H1 (cell line): ENCODE results near the gene GFRA3.

Experiments
- BACH1 ChIP-seq: IDR thresholded peaks from 2 replicates; pipeline ENCODE4 v1.6.1; 2012; ENCODE audit warnings: low read length, improper control_type of control experiment
- CREB1 ChIP-seq: IDR thresholded peaks from 2 replicates; pipeline ENCODE4 v1.6.1; 2012; ENCODE audit warnings: inconsistent platforms
- CTCF ChIP-seq, 3 experiments: IDR thresholded peaks; 1 replicate in 2 of 3; 2 replicates in 1 of 3; pipeline versions ENCODE4 v1.5.1 to v1.6.1; 2011; ENCODE audit warnings: low read length in 3 of 3, mild to moderate bottlenecking in 3 of 3, inconsistent platforms in 2 of 3, low read depth in 1 of 3, moderate library complexity in 1 of 3; ENCODE audit not compliant: insufficient read depth in 1 of 3; ENCODE audit errors: control extremely low read depth in 1 of 3
- EP300 ChIP-seq, 2 experiments: IDR thresholded peaks; 1 replicate in 1 of 2; 2 replicates in 1 of 2; pipeline ENCODE4 v1.6.1; 2011 to 2012; ENCODE audit warnings: low read depth in 2 of 2, low read length in 2 of 2, mild to moderate bottlenecking in 2 of 2, borderline replicate concordance in 1 of 2, inconsistent platforms in 1 of 2, moderate library complexity in 1 of 2
- EZH2 ChIP-seq: fragments of 200-600 bp; sonication (generic); IDR thresholded peaks from 2 replicates; pipeline ENCODE4 v1.7.1; 2012; ENCODE audit warnings: low read depth, mild to moderate bottlenecking, moderate library complexity, low read length, inconsistent platforms; ENCODE audit not compliant: severe bottlenecking
- POLR2A ChIP-seq, 2 experiments: IDR thresholded peaks; 1 replicate in 1 of 2; 2 replicates in 1 of 2; pipeline ENCODE4 v1.6.1; 2011; ENCODE audit warnings: low read depth in 2 of 2, low read length in 2 of 2, mild to moderate bottlenecking in 2 of 2; ENCODE audit errors: control extremely low read depth in 1 of 2
- RNF2 ChIP-seq: fragments of 200-900, 300-1000 bp; sonication (generic); IDR thresholded peaks from 2 replicates; pipeline ENCODE4 v1.7.1; 2016; ENCODE audit warnings: borderline replicate concordance, low read depth, mild to moderate bottlenecking, antibody characterized with exemption, low read length; ENCODE audit not compliant: poor library complexity, severe bottlenecking; ENCODE audit errors: missing control alignments
- TCF12 ChIP-seq: IDR thresholded peaks from 2 replicates; pipeline ENCODE4 v1.6.1; 2011; ENCODE audit warnings: low read depth, mild to moderate bottlenecking, low read length

- TF ChIP-seq BACH1 (no peak), TCF12 (no peak), CTCF (IDR thresholded peaks at IDR 0.05; ENCODE audit: control extremely low read depth in 1 of 3, insufficient read depth in 1 of 3, low read depth in 1 of 3, low read length in 3 of 3) (no peak), CREB1 (no peak), POLR2A (IDR thresholded peaks at IDR 0.05; ENCODE audit: control extremely low read depth in 1 of 2, low read depth in 2 of 2, low read length in 2 of 2) (no peak), RNF2 (no peak), EZH2 (no peak), EP300 (IDR thresholded peaks at IDR 0.05; ENCODE audit: borderline replicate concordance in 1 of 2, low read depth in 2 of 2, low read length in 2 of 2) (no peak)
These were observed 47.5 kb downstream of the GFRA3 start for GRCh38 chr5:138226910-138227309.
